ENCODE results near the gene MMP2. TPM values are rescaled to one million over a fixed set of nuclear protein-coding genes. Genes with fewer than 3 reads are reported as not detected.

Gene MMP2
- total and polyA plus RNA-seq, 10 of the 15 experiments (the other 5 are each of a cell fraction or from before 2014, with no cell fraction given) = 0.37 to 0.80 (median 0.59) TPM; not detected in 7

DNA sequence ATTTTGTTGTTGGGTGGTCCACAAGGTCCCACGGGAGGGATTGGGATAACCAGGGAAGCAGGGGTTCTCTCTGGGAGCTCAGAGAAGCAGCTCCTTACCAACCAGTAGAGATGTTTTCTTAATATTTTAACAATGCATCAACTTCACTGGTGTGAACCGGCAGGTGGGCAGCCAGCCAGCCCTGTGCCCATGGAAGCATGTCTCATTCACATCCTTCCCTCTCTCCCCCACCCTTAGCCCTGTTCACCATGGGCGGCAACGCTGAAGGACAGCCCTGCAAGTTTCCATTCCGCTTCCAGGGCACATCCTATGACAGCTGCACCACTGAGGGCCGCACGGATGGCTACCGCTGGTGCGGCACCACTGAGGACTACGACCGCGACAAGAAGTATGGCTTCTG, 9.3 kb downstream of the MMP2 start:
- RAD21 ChIA-PET (ENCODE audit: unreplicated experiment) = no interaction called here
- H2AFZ ChIP-seq (ENCODE audit: control insufficient read depth, low read depth, low read length) = no peak overlapping the region

DNA sequence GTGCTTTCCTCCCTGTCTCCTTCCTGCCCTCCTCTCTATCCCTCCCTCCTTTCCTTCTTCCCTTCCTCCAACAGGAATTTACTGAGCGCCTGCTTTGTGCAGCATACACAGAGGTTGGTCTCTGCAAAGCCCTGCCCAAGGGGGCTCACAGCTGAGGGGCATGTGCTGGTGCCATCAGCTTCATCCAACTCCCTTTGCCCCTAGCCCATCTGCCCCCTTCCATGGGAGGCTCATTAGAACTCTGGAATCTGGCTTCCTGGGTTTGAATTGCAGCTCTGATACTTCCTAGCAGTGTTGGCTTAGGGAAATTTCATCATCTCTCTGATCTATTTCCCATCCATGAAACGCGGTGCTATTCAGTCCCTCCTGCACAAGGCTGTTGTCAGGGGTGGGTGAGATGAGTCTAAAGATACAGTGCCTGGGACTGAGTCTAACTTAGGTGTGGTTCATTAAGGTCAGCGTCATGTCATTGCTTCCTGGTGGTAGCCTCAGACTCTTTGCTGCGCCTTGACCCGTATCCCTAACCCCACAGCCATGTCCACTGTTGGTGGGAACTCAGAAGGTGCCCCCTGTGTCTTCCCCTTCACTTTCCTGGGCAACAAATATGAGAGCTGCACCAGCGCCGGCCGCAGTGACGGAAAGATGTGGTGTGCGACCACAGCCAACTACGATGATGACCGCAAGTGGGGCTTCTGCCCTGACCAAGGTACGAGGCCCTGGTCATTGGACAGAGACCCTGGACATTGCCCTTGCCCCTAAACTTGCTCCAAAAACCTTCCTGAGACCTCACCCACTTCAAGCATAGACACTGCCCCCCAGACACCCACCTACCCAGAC, 10.3 kb downstream of the MMP2 start:
- Histone ChIP-seq H3K4me2 (ENCODE audit: control insufficient read depth, insufficient read depth) (no peak overlapping the region), H3K9ac (ENCODE audit: control insufficient read depth, insufficient read depth, low read length) (no peak overlapping the region), H3K4me3 (no peak overlapping the region), H3K9me3 (replicated peaks; ENCODE audit: control insufficient read depth, insufficient read depth, low read length) (no peaks in the 10 kb centered on the region), H3K36me3 (ENCODE audit: control insufficient read depth in 2 of 2, insufficient read depth in 2 of 2, low read length in 1 of 2) (no peaks in the 10 kb centered on the region), H2AFZ (ENCODE audit: control insufficient read depth, low read depth, low read length) (no peak overlapping the region), H3K79me2 (ENCODE audit: control insufficient read depth, insufficient read depth, low read length) (no peaks in the 10 kb centered on the region), H4K20me1 (ENCODE audit: control insufficient read depth, insufficient read depth) (no peaks in the 10 kb centered on the region), H3K27ac (ENCODE audit: control insufficient read depth, insufficient read depth) (no peak overlapping the region), H3K4me1 (ENCODE audit: control insufficient read depth, insufficient read depth, low read length) (no peaks in the 10 kb centered on the region), H3K27me3 (replicated peaks in 1 of 2; ENCODE audit: control insufficient read depth in 2 of 2, insufficient read depth in 2 of 2, low read length in 1 of 2) (no peaks in the 10 kb centered on the region; a peak in 1 of 4 replicates)
- ChIA-PET POLR2A (no interaction called here), CTCF (interaction anchor here (0.6 to 1.3 kb wide), 2 partner anchors 25 to 48 kb away, joined by 3 read pairs; no protein-coding TSS in a partner anchor), RAD21 (ENCODE audit: unreplicated experiment) (no interaction called here), SMC1A (ENCODE audit: uncharacterized antibody, unreplicated experiment) (no interaction called here)
- in situ Hi-C loops (cut with MboI) = no loop called here
- no peak for FAIRE-seq
- WGBS (ENCODE audit: insufficient coverage, insufficient replicate concordance, low lambda C conversion rate, missing lambda C conversion rate) = 62% methylated on average over 14 of the region's 14 CpGs
- no peak for DNase-seq (ENCODE audit: low read depth, low spot score)
- intact Hi-C loops (cut with micrococcal nuclease; ENCODE audit: unreplicated experiment) = no loop called here
- no TSS peak for BruUV-seq (replicated peaks)
- ATAC-seq = no peak
- TF ChIP-seq SKIL (IDR thresholded peaks at IDR 0.05; ENCODE audit: low read depth, poor library complexity, severe bottlenecking) = no peak
- TF ChIP-seq RB1 (IDR thresholded peaks at IDR 0.05; ENCODE audit: borderline replicate concordance) = no peak
- TF ChIP-seq POLR2AphosphoS2 (IDR thresholded peaks at IDR 0.05; ENCODE audit: low read depth, low read length) = no peak
- TF ChIP-seq CEBPB (IDR thresholded peaks at IDR 0.05; ENCODE audit: borderline replicate concordance in 1 of 2, low read depth in 2 of 2, low read length in 2 of 2) = no peak
- TF ChIP-seq POLR2A (IDR thresholded peaks at IDR 0.05; ENCODE audit: low read depth, low read length) = no peak
- TF ChIP-seq, protein P1, sequence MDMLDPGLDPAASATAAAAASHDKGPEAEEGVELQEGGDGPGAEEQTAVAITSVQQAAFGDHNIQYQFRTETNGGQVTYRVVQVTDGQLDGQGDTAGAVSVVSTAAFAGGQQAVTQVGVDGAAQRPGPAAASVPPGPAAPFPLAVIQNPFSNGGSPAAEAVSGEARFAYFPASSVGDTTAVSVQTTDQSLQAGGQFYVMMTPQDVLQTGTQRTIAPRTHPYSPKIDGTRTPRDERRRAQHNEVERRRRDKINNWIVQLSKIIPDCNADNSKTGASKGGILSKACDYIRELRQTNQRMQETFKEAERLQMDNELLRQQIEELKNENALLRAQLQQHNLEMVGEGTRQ (IDR thresholded peaks at IDR 0.05; ENCODE audit: borderline replicate concordance, low read depth, low read length) = no peak
- no peak for TF ChIP-seq YY1 (IDR thresholded peaks at IDR 0.05; ENCODE audit: low read depth, low read length)

More for the DNA sequence above, 9.3 kb downstream of the MMP2 start:
- intact Hi-C loops (cut with micrococcal nuclease; ENCODE audit: unreplicated experiment) = no loop called here
- TF ChIP-seq EZH2 (IDR thresholded peaks at IDR 0.05; ENCODE audit: borderline replicate concordance, control insufficient read depth, low read depth, low read length) = no peak
- TF ChIP-seq GABPA (IDR thresholded peaks at IDR 0.05; ENCODE audit: low read depth) = no peak
- no peak for TF ChIP-seq STAT3 (IDR thresholded peaks at IDR 0.05; ENCODE audit: low read depth, low read length)
- TF ChIP-seq ZNF207 (IDR thresholded peaks at IDR 0.05; ENCODE audit: borderline replicate concordance) = no peak
- no peak for TF ChIP-seq NR2F1 (conservative IDR thresholded peaks at IDR 0.05)
- Histone ChIP-seq H3K4me2 (ENCODE audit: control insufficient read depth, insufficient read depth) (no peak overlapping the region), H3K27ac (ENCODE audit: control insufficient read depth, insufficient read depth) (no peak overlapping the region), H3K9ac (ENCODE audit: control insufficient read depth, insufficient read depth, low read length) (no peak overlapping the region), H3K79me2 (ENCODE audit: control insufficient read depth, insufficient read depth, low read length) (no peaks in the 10 kb centered on the region), H3K36me3 (ENCODE audit: control insufficient read depth in 2 of 2, insufficient read depth in 2 of 2, low read length in 1 of 2) (no peaks in the 10 kb centered on the region), H3K27me3 (replicated peaks in 1 of 2; ENCODE audit: control insufficient read depth in 2 of 2, insufficient read depth in 2 of 2, low read length in 1 of 2) (no peaks in the 10 kb centered on the region; a peak in 1 of 4 replicates), H3K9me3 (replicated peaks; ENCODE audit: control insufficient read depth, insufficient read depth, low read length) (no peaks in the 10 kb centered on the region), H3K4me1 (ENCODE audit: control insufficient read depth, insufficient read depth, low read length) (no peaks in the 10 kb centered on the region), H3K4me3 (no peak overlapping the region), H4K20me1 (ENCODE audit: control insufficient read depth, insufficient read depth) (no peaks in the 10 kb centered on the region)
- ChIA-PET SMC1A (ENCODE audit: uncharacterized antibody, unreplicated experiment) (no interaction called here), POLR2A (no interaction called here), CTCF (no interaction called here)
- 59% methylated on average over 12 of the region's 12 CpGs for WGBS (ENCODE audit: insufficient coverage, insufficient replicate concordance, low lambda C conversion rate, missing lambda C conversion rate)
- no TSS peak for BruUV-seq (replicated peaks)
- DNase-seq (ENCODE audit: low read depth, low spot score) (no peak), ATAC-seq (no peak), FAIRE-seq (no peak)
- in situ Hi-C loops (cut with MboI) = no loop called here

All from GM12878 (cell line).